ENCODE data around the gene GALT.

DNA sequence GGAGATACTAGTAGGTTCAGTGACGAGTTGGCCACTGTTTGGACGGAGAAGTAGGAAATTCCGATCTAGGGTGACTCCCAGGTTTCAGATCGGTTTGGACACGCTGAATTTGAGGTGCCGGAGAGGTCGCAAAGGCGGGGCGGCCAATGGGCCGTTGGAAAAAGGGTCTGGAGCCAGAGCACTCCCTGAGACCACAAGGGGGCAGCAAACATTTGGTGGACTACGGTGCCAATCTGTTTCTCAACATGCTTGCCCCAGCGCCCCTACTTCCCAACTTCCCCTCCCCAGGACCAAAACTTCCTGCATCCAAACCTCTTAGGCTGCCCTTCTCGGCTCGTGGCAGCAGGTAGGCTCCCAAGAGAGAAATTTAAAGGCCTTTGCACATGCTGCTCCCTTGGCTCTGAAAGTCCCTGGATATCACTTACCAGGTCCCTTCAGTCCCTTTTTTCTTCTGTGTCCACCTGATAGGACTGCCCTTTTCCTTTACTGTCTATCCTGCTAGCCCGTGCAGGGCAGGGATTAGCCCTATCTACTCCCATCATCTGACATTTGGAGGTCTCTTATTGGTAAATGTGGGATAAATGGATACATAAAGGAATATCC, 33.6 kb upstream of the GALT start:
- TF ChIP-seq, protein P1, sequence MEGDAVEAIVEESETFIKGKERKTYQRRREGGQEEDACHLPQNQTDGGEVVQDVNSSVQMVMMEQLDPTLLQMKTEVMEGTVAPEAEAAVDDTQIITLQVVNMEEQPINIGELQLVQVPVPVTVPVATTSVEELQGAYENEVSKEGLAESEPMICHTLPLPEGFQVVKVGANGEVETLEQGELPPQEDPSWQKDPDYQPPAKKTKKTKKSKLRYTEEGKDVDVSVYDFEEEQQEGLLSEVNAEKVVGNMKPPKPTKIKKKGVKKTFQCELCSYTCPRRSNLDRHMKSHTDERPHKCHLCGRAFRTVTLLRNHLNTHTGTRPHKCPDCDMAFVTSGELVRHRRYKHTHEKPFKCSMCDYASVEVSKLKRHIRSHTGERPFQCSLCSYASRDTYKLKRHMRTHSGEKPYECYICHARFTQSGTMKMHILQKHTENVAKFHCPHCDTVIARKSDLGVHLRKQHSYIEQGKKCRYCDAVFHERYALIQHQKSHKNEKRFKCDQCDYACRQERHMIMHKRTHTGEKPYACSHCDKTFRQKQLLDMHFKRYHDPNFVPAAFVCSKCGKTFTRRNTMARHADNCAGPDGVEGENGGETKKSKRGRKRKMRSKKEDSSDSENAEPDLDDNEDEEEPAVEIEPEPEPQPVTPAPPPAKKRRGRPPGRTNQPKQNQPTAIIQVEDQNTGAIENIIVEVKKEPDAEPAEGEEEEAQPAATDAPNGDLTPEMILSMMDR (conservative IDR thresholded peaks at IDR 0.05; ENCODE audit: low read depth, low read length) = peak; percentile 71
- TF ChIP-seq EZH2 (IDR thresholded peaks at IDR 0.05; ENCODE audit: low read length, unreplicated experiment) (no peak), EZH2phosphoT487 (IDR thresholded peaks at IDR 0.05; ENCODE audit: borderline replicate concordance, low read length) (no peak)

Measured in PC-3 (cell line).